NCI-H748 (cell line): Measurements from ENCODE around the gene NAT9.
A peak's percentile ranks its signal among the peaks of the same experiment; 100 is the strongest.

ENCODE experiments used
- DNase-seq: peaks from one replicate; lab custom pipeline; 2025; ENCODE audit not compliant: unreplicated experiment; lab: John Stamatoyannopoulos, UW

The NAT9 gene

DNA sequence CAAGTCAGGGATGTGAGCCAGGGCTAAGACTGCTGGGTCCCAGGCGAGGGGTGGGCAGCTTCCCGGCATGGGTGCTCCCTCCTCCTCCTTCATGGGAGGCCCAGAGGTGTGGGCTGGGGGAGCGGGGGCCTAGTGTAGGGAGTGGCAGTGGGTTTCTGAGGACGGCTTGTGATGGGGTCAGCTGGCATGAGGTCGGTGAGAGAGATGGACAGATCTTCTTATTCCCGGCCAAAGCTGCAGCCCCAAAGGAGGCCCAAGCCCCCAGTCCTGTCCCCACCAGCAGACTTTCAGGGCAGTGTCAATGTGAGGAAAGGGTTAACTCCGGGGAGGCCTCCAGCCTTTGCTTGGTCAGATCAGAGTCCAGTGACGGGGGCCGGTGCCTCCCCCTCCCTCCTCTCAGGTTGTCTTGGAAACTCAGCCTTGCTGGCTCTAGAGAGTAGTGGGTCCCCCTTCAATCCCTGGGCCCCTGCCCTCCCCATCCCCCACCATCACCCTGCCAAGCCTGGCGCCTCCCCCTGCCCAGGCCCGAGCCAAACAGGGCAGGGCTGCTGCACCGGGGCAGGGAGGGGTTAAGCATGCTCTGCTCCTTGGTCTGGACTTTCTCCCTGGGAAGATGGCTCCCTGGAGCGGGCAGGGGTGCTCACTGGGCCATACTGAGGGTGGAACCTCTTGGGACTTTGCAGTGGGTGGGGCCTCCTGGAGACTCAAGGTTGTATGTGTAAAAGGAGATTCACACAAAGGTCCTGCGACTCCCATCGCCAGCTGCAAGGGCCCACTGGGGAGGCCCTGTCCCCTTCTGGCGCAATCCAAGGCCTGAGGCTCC, 12.4 kb downstream of the NAT9 start:
- no peak for DNase-seq

DNA sequence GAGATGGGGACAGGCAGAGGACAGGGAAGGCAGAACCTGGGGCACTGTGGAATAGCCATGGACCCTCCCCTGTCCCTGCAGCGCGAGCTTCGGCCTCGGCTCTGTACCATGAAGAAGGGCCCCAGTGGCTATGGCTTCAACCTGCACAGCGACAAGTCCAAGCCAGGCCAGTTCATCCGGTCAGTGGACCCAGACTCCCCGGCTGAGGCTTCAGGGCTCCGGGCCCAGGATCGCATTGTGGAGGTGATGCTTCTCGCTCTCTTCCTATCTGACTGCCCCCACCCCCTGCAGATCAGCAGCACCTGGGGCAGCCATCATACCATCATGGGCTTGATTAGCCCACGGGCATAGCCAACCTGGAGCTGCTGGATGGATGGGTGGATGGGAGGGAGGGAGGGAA, 14.2 kb downstream of the NAT9 start:
- DNase-seq, result no peak

DNA sequence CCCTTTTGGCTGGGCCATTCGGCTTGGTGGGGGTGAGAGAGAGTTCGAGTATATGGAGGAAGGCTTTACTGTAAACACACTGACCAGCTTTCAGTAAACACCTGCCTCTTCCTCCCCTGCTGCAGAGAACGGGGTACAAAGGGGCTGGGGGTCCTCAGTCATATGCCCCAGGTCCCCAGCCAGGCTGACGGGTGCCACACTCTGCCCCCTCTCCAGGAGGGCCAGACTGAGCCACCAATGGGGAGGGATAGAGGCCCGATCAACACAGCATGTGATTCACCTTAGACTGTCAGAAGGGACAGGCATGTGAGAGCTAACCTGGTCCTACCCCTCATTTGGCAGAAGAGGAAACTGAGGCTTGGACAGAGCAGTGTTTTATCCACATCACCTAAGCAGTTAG, 14.7 kb downstream of the NAT9 start:
- DNase-seq, result no peak

DNA sequence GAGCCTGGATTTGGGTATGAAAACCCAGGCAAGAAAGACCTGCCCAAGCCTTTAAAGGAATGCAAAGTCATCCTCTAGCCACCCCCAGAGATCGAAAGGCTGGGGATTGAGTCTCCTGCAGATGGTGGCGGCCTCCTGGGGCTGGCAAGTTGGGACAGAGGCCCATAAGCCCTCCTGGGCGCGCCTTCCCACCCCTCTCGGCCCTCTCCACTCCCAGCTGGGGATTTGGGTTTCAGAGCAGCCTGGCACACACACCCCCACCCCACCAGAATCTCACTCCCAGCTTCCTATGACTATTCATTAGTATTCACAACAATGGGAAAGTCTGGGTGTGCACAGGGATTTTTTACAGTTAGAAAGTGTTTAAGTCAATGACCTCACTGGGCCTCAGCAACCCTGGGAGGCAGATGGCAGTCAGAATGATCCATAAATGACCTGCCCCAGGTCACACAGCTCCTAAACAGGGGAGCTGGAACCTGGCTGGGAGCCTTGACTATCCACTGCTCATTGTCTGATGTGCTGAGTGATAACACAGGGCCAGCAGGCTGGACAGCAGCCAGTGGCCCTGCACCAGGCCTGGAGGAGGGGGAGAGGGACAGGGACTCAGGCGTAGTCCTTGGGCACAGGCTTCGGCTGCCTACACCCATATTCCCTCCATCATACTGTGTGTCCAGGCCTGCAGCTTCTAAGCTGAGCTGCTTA, 15.6 kb downstream of the NAT9 start:
- no peak for DNase-seq

DNA sequence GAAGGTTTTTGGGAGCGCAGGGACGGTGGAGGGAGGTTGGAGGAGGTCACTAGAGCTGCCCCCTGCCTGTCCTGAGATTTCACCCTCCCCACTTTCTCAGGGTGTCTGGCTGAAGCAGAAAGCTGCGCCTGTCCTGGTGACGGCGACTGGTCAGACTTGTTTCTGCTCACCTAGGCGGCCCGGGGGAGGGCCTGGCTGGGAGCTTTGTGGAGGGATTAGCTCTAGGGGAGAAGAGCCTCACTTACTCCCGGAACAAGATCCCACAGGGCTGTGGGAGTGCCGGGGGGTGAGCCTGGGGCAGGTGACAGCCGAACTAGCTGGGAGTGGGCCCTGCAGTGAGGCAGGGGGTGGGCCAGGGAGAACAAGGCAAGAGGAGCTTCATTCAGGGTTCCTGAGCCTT, 16.2 kb downstream of the NAT9 start:
- no peak for DNase-seq

DNA sequence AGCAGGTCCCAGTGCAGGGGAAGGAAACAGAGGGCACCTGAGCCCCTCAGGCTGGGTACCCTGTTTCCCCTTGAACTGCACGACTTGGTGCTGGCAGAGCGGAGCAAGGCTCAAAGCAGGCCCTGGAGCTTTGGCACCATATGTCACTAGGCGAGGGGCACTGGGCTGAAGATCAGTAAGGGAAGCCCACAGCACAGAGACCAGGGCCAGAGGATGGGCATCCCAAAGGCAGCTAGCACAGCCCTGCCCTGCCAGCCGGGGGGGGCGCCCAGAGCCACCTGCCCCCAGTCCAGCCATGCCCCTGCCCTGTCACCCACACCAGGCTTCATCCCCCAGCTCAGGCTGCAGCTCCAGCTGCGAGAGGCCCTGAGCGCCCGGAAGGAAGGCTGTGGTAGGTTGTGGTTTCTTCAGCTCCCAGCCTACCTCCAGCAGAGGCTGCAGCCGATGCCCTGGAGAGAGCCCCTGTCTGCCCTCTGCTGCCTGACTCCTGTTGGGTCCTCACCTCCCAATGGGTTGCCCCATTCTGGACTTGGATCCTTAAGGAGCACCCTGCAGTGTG, 16.8 kb downstream of the NAT9 start:
- no peak for DNase-seq

DNA sequence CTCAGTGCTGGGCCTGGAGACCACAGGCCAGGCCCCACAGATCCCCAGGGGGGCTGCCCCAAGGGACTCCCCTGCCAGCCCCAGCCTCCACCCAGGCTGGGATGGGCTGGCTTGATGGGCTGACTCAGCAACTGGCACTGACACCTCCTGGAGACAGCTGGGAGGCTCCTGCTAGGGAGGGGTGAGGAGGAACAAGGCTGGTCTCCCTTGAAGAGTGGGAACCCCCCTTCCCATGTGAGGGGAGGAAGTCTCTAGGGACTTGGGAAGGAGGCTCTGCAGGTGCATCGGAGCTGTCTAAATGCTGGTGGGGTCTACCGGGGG, 17.3 kb downstream of the NAT9 start:
- no peak for DNase-seq

DNA sequence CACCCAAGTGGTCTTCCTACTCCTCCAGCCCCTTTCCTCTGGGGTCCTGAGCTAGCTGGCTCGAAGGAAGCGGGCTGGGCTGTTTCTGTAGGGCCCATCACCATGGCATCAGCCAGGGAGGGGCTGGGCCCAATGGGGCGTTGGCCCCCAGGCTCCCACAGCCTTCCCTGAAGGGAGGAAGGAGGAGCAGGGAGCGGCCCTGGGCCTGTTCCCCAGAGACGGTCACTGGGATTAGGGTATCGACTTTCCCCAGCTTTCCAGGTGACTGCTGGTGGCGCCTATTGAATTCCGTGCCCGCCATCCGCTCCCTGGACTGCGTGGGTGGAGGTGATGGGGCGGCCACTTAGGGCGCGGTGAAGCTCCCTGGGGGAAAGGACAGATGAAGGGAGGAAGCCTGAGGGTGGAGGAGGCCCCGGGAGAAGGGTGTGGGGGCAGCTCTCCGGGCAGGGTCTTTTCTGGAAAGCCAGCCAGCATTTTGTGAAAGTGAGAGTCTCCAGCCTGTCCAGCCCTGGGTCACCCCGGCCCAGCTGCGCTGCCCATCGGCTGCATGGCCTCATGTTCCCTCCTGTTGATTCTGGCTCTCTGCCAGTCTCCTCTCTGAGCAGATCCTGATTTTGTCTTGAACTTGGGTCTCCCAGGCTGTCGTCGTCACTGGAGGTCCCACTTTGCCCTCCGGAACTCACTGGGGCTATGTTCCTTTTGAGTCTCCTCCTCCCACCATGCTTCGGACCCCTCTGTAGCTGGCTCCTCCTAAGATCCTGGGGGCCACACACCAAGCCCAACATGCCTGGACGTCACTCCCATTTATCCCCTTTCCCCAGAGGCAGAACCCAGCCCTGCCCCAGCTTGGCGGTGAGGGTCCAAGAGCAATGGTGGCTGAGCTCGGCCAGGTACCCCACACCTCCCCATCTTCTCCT, 18.0 kb downstream of the NAT9 start:
- no peak for DNase-seq

DNA sequence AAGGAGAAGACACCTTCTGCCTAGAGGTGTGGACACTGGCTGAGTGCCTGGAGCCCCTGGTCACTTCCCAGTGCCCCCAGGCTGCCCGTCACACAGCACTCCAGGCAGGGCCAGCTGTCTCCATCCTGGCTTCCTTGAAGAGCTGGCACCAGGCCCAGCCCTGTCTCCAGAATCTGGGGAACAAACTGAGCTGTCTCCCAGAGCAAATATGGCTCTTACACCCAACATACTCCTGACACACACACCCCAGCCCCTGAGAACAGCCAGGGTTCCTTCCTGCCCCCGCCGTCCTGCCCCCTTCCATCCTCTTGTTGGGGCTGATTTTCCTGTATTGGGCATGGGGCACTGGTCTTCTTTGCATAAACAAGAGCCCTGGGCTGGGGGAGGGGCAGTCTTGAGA, 18.6 kb downstream of the NAT9 start:
- no peak for DNase-seq

DNA sequence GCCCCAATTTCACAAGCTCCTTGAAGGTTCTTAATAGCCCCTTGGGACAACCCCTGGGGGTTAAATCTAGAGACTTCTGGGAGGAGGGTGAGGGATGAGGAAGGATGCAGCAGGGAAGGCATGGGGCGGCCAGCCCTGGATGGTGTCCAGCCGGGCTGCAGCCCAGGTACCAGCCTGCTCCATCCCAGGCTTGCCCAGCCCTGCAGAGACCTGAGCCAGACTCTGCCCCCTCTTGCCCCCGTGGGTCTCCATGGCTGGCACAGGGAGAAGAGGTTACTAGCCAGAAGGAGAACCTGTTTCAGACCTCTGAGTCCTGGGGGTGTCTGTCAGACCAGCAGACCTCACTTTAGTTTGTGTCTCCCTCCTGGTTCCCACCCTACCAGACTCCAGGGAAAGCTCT, 19.3 kb downstream of the NAT9 start:
- no peak for DNase-seq

DNA sequence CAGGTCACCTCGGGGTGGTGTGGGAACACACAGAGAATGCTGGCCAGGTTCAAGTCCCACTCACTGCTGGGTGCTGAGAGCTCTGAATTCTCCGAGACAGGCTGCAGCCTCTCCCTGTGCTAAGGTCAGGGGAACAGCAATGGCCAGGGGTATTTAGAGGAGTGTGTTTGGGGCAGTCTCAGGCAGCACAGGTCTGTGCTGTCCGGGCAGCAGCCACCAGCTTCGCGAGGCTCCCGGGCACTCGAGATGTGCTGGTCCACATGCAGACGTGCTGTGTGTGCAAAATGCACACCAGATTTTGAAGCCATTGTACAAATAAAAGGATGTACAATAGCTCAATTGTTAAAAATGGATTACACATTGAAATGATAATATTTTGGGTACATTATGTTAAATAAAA, 20.6 kb downstream of the NAT9 start:
- DNase-seq, result no peak

DNA sequence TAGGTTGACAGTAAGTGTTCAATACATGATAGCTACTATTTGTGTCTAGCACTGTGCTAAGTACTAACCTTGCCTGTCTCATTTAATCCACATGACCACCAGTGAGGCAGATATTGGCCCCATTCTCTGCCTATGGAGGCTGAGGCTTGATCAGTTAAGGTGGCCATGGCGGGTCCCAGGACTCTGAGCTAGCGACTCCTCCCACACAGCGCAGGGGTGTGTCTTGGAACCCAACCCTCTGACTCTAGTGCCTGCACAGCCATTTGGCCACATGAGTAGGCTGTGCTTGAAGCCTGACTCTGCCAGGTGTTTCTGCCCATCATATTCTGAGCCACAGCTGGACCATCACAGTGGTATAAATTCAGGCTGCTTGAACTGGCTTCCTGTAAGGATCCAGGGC, 21.3 kb downstream of the NAT9 start:
- no peak for DNase-seq

DNA sequence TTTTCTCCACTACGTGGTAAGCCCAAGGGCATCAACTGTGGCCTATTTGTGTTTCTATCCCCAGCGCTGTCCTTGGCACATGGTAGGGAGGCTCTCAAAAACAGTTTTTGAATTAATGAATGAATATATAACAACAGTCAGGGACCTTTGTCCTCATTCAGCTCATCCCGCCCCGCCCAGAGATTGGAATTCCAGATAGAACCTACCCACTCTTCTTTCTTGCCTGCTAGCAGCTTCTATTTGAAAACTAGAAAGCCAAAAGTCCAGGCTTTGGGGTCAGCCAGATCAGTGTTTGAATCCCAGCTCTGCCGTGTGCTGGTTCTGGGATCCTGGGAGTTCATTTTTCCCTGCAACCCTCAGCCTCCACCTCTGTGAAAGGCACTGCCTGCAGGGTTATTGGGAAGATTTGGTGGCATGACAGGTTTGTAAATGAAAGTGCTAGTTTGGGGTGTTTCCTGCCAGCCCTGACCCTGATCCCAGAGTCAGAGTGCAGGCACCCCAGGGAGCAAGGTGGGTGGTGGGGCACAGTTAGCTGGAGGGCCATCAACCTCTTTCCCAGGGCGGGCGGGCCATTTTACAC, 23.2 kb downstream of the NAT9 start:
- no peak for DNase-seq

DNA sequence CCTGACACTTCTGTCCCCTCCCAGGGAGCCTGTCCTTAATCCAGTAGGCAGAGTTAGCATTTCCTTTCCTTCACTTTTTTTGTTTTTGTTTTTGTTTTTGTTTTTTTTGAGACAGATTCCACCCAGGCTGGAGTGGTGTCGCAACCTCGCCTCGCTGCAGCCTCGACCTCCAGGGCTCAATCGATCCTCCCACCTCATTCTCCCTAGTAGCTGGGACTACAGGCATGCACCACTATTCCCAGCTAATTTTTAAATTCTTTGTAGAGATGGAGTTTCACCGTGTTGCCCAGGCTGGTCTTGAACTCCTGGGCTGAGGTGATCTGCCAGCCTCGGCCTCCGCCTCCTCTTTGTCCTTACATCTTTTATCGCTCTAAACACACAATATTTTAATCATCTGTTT, 23.7 kb downstream of the NAT9 start:
- no peak for DNase-seq

DNA sequence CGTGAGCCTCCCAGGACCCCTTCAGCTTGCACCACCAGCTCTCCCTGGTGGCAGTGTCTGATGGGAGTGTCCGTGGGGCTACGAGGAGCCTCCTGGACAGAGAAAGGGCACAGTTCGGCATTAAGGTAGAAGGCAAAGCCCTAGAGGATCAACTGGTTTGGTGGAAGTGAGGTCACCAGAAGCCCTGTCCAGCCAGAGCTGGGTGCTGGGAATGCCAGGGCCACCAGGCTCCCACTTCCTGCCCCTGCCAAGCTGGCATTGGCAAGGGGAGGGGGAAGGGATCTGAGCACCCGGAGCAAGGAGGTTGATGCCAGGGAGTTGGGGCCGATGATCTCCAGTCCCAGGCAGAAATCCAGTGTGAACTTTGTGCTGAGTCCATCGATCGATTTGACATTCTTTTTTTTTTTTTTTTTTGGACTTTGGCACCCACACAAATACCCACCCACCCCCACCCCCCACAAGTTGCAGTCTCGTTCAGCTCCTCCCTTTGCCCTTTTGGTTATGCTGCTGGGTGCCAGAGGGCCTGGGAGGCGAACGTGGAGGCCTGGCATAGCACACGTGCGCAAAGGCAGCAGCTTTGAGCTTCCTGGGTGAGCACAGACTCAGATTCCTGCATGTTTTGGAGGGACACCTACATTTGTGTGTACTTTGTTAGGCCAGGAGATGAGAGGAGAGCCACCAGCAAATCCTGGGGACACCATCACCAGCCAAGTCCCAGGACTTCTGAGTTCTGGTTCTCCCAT, 25.6 kb downstream of the NAT9 start:
- DNase-seq, result no peak

DNA sequence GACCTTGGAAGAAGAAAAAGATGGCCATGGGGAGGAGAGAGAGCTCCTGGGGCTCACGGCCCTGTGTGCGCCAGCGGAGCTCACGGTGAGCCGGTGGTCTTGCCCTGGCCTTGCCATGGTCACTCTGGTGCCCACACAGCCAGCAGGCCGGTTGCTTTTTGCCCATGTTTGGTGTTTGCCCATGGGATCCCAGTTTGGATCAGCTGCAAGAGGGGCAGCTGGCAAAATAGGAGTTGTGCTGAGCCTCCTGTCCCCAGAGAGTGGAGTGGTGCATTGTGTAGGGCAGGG, 26.2 kb downstream of the NAT9 start:
- no peak for DNase-seq

DNA sequence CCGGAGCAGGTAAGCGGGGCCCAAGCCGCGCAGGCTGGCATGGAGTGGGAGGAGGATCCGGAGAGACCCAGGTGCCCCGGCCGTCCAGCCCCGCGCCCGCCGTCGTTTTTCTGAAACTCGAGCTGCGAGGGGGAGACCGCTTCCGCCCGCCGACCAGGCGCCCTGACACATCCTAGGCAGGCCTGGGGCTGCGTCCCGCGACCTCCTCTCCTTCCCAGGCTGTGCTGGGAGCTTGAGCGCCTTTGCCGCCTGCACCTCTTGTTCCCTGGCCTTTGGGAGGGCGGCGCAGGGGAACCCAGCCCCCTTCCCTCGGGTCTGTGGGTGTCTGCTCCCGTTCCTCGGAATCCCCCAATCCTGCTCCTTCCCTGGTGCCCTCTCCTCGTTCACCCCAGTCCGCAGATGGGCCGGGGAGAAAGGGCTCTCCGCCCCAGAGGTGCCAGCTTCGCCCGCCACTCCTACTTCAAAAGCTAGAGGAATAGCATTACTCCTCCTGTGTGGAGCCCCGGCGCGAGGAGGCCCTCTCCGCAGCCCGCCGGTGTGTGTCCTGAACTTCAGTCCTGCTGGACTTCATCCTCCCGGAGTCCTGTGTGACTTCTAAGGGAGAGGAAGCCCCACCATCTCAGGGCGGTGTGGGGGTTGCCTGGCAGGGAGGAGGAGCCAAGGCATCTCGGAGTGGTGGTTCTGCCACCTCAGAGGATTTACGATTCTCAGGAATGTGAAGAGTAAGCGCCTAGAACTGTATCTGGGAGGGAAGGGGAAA, 26.7 kb downstream of the NAT9 start:
- peak; percentile 55 for DNase-seq

DNA sequence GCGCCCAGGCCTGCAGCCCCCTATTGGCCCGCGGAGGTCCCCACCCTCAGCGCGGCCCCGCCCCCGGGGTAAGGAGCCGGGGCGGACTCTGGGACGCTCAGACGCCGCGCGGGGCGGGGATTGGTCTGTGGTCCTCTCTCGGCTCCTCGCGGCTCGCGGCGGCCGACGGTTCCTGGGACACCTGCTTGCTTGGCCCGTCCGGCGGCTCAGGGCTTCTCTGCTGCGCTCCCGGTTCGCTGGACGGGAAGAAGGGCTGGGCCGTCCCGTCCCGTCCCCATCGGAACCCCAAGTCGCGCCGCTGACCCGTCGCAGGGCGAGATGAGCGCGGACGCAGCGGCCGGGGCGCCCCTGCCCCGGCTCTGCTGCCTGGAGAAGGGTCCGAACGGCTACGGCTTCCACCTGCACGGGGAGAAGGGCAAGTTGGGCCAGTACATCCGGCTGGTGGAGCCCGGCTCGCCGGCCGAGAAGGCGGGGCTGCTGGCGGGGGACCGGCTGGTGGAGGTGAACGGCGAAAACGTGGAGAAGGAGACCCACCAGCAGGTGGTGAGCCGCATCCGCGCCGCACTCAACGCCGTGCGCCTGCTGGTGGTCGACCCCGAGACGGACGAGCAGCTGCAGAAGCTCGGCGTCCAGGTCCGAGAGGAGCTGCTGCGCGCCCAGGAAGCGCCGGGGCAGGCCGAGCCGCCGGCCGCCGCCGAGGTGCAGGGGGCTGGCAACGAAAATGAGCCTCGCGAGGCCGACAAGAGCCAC, 27.4 kb downstream of the NAT9 start, which contains the start of gene NHERF1:
TSS of gene NHERF1 (plus strand) at position 100 of the 750 bp plus-strand sequence. CDS start at position 319, 219 bp downstream.
- DNase-seq, result peak; percentile 92

DNA sequence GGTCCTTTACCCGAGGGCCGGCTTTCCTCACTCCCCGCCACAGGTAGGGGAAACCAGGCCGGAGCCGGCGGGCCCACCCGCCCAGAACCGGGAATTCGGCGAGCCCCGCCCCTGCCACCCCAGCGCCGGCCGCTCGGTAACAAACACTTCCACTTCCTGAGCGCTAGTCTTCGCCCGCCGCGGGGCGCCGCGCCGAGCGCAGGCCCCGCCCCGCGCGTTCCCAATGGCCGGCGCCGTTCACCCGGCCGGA, 27.9 kb downstream of the NAT9 start:
- DNase-seq, result no peak
